Measurements from ENCODE around the gene RGS7.

- TF ChIP-seq CTCF (IDR thresholded peaks at IDR 0.05; ENCODE audit: poor library complexity) (no peak), EZH2 (IDR thresholded peaks at IDR 0.05; ENCODE audit: borderline replicate concordance) (no peak)
Measured at GRCh38 chr1:241316372-241316771, 40.6 kb downstream of the RGS7 start.

Data from hepatocyte (in vitro differentiated cells).